AG09309 (cell line): Measurements from ENCODE around the gene ZRANB2.

Source experiments
- DNase-seq: peaks from one replicate; pipeline ENCODE4 v3.0.0-alpha.2; 2010; ENCODE audit warnings: low read depth
- H3K4me3 ChIP-seq: 2 replicates; pipeline ENCODE4 v1.5.1; 2011; ENCODE audit warnings: mild to moderate bottlenecking, low read depth, low read length, moderate library complexity; ENCODE audit not compliant: control insufficient read depth
- CTCF ChIP-seq: IDR thresholded peaks from 2 replicates; pipeline ENCODE4 v1.5.1; 2011; ENCODE audit warnings: mild to moderate bottlenecking, low read depth, low read length, inconsistent platforms; ENCODE audit not compliant: insufficient read depth, control insufficient read depth; ENCODE audit errors: missing control alignments

Gene ZRANB2

GRCh38 chr1:71041806-71042205 lies 39.0 kb downstream of the ZRANB2 start:
- TF ChIP-seq CTCF, result no peak
- no peak overlapping the region for H3K4me3 ChIP-seq
- DNase-seq, result no peak

GRCh38 chr1:71039661-71040262 lies 41.1 kb downstream of the ZRANB2 start:
- no peak overlapping the region for H3K4me3 ChIP-seq
- TF ChIP-seq CTCF, result no peak
- no peak for DNase-seq

- no peak for TF ChIP-seq CTCF
- no peak for DNase-seq
- no peak overlapping the region for H3K4me3 ChIP-seq
Observed at GRCh38 chr1:71038942-71039341, 41.9 kb downstream of the ZRANB2 start.

- TF ChIP-seq CTCF, result no peak
- H3K4me3 ChIP-seq, result no peak overlapping the region
- no peak for DNase-seq
Observed at GRCh38 chr1:71037829-71038620, 42.8 kb downstream of the ZRANB2 start.

GRCh38 chr1:71037066-71037465 lies 43.8 kb downstream of the ZRANB2 start:
- no peak overlapping the region for H3K4me3 ChIP-seq
- DNase-seq, result no peak
- no peak for TF ChIP-seq CTCF

- DNase-seq, result no peak
- H3K4me3 ChIP-seq, result no peak overlapping the region
- TF ChIP-seq CTCF, result no peak
Observed at GRCh38 chr1:71033136-71033535, 47.7 kb downstream of the ZRANB2 start.
